ENCODE results near the gene CDC5L.

DNA sequence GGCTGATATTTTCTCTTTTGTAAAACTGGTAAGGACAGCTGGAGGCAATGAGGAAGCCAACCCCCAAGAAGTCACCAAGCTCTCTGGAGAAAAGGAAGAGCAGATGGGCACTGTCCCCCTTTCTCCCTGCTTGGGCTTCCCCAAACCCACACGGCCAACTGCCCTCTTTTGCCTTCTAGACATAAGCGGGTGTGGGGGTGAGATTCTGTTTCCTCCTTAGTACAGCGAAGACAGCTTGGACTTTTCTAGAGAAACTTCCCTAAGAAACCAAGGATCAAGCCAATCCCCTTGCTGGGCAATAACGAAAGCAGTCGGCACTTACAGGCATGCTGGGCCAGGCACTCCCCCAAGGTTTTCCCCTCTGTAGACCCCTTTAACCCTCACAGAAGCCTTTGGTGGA, 110.3 kb downstream of the CDC5L start:
- TF ChIP-seq, protein P1, sequence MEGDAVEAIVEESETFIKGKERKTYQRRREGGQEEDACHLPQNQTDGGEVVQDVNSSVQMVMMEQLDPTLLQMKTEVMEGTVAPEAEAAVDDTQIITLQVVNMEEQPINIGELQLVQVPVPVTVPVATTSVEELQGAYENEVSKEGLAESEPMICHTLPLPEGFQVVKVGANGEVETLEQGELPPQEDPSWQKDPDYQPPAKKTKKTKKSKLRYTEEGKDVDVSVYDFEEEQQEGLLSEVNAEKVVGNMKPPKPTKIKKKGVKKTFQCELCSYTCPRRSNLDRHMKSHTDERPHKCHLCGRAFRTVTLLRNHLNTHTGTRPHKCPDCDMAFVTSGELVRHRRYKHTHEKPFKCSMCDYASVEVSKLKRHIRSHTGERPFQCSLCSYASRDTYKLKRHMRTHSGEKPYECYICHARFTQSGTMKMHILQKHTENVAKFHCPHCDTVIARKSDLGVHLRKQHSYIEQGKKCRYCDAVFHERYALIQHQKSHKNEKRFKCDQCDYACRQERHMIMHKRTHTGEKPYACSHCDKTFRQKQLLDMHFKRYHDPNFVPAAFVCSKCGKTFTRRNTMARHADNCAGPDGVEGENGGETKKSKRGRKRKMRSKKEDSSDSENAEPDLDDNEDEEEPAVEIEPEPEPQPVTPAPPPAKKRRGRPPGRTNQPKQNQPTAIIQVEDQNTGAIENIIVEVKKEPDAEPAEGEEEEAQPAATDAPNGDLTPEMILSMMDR (IDR thresholded peaks at IDR 0.05; ENCODE audit: low read depth, low read length) = no peak
- TF ChIP-seq POLR2A (IDR thresholded peaks at IDR 0.05; ENCODE audit: extremely low read depth, insufficient read length) = no peak
